HCT116 (cell line): Measurements from ENCODE around the gene HNRNPH1. TPM values are rescaled to one million over a fixed set of nuclear protein-coding genes. Genes with fewer than 3 reads are reported as not detected.
A peak's percentile ranks its signal among the peaks of the same experiment; 100 is the strongest.

ENCODE experiments used
- ATAC-seq: fragments of 200-7000 bp; cut with Tn5 transposase; 2 replicates; pipeline ENCODE4 v1.9.1; 2020; ENCODE audit warnings: mild to moderate bottlenecking, moderate library complexity
- BruUV-seq: library from RNA; stranded (reverse); fragments of 400-500 nt; replicated peaks from 2 replicates; lab custom pipeline; 2021; lab: Mats Ljungman, UMichigan
- CTCF ChIA-PET: fragments of 300-600 bp; sonication (Branson Sonifier 250); formaldehyde crosslinking; loops from one replicate; lab custom pipeline; 2021; ENCODE audit warnings: antibody characterized with exemption; lab: Charles Lee
- POLR2A ChIA-PET: fragments of 300-600, 350-600 bp; sonication (Branson Sonifier 250); formaldehyde crosslinking; loops from one replicate; lab custom pipeline; 2021; ENCODE audit warnings: antibody characterized with exemption; lab: Charles Lee
- RAD21 ChIA-PET, 2 experiments: fragments of 300-600 bp; sonication (Branson Sonifier 250); formaldehyde crosslinking; loops; one replicate each; lab custom pipeline; 2023; ENCODE audit warnings: low total read pairs in 2 of 2; ENCODE audit not compliant: uncharacterized antibody in 2 of 2, unreplicated experiment in 2 of 2, low non-redundant PET in 1 of 2; lab: Charles Lee
- DNase-seq: peaks from one replicate; pipeline ENCODE4 v3.0.0-alpha.2; 2010; ENCODE audit warnings: low read depth, low spot score
- H2AFZ ChIP-seq: fragments of 200-600 bp; shearing (Covaris generic), sonication (generic); 2 replicates; pipeline ENCODE4 v1.6.1; 2017; ENCODE audit warnings: low read depth, mixed run types, mixed read lengths, antibody characterized with exemption, low read length; ENCODE audit not compliant: poor library complexity, severe bottlenecking
- H3K27ac ChIP-seq: 2 replicates; pipeline ENCODE4 v1.5.1; 2012; ENCODE audit warnings: low read depth, low read length
- H3K27me3 ChIP-seq: fragments of 200-600 bp; sonication (generic); 2 replicates; pipeline ENCODE4 v1.6.1; 2016; ENCODE audit warnings: mixed run types, low read length, mixed read lengths; ENCODE audit not compliant: insufficient read depth
- H3K36me3 ChIP-seq, 2 experiments: fragments of 200-500 bp in 1 of 2; fragments of 200-600 bp in 1 of 2; sonication (Bioruptor generic) in 1 of 2; sonication (generic) in 1 of 2; 2 replicates each; pipeline versions ENCODE4 v1.5.1 to v1.6.1; 2014 to 2016; ENCODE audit warnings: low read length in 2 of 2, inconsistent platforms in 1 of 2, mixed read lengths in 1 of 2, mixed run types in 1 of 2; ENCODE audit not compliant: insufficient read depth in 2 of 2, control insufficient read depth in 1 of 2
- H3K4me1 ChIP-seq, 2 experiments: fragments of 200-600 bp in 1 of 2; sonication (generic) in 1 of 2; 2 replicates each; pipeline versions ENCODE4 v1.5.1 to v1.6.1; 2012 to 2017; ENCODE audit warnings: low read length in 2 of 2, inconsistent platforms in 1 of 2, mild to moderate bottlenecking in 1 of 2, mixed read lengths in 1 of 2, mixed run types in 1 of 2, moderate library complexity in 1 of 2; ENCODE audit not compliant: insufficient read depth in 2 of 2, control insufficient read depth in 1 of 2
- H3K4me2 ChIP-seq: fragments of 200-600 bp; sonication (generic); 2 replicates; pipeline ENCODE4 v1.6.1; 2017; ENCODE audit warnings: mixed run types, low read length, mixed read lengths
- H3K4me3 ChIP-seq, 2 experiments: fragments of 200-600 bp in 1 of 2; sonication (generic) in 1 of 2; replicated peaks in 1 of 2; 2 replicates each; pipeline ENCODE4 v1.5.1; 2011 to 2016; ENCODE audit warnings: low read length in 2 of 2, control low read depth in 1 of 2, low read depth in 1 of 2, mild to moderate bottlenecking in 1 of 2, mixed read lengths in 1 of 2, mixed run types in 1 of 2
- H3K79me2 ChIP-seq: fragments of 200-600 bp; sonication (generic); 2 replicates; pipeline ENCODE4 v1.6.1; 2017; ENCODE audit warnings: mild to moderate bottlenecking, mixed run types, low read length, moderate library complexity, mixed read lengths; ENCODE audit not compliant: insufficient read depth
- H3K9ac ChIP-seq: fragments of 200-600 bp; sonication (generic); 2 replicates; pipeline ENCODE4 v1.6.1; 2016; ENCODE audit warnings: low read length, mixed read lengths
- H3K9me2 ChIP-seq: fragments of 200-600 bp; sonication (generic), shearing (Covaris generic); 2 replicates; pipeline ENCODE4 v1.6.1; 2017; ENCODE audit warnings: mixed run types, mild to moderate bottlenecking, moderate library complexity; ENCODE audit not compliant: insufficient read depth
- H3K9me3 ChIP-seq, 2 experiments: fragments of 200-500 bp in 1 of 2; fragments of 200-600 bp in 1 of 2; sonication (Bioruptor generic) in 1 of 2; sonication (generic) in 1 of 2; 2 replicates each; pipeline ENCODE4 v1.6.1; 2014 to 2017; ENCODE audit warnings: low read length in 2 of 2, mixed read lengths in 2 of 2, inconsistent platforms in 1 of 2, low read depth in 1 of 2, mild to moderate bottlenecking in 1 of 2, mixed run types in 1 of 2, moderate library complexity in 1 of 2; ENCODE audit not compliant: control insufficient read depth in 1 of 2, insufficient read depth in 1 of 2
- H4K20me1 ChIP-seq: fragments of 200-600 bp; sonication (generic), shearing (Covaris generic); 2 replicates; pipeline ENCODE4 v1.6.1; 2017; ENCODE audit warnings: mixed run types, mild to moderate bottlenecking, moderate library complexity; ENCODE audit not compliant: insufficient read depth
- EGR1 ChIP-seq: IDR thresholded peaks from 2 replicates; pipeline ENCODE4 v1.6.1; 2012; ENCODE audit warnings: low read depth
- EZH2 ChIP-seq: fragments of 200-600 bp; sonication (generic); IDR thresholded peaks from 2 replicates; pipeline ENCODE4 v1.6.1; 2017; ENCODE audit warnings: antibody characterized with exemption, mixed run types
- FOSL1 ChIP-seq: IDR thresholded peaks from 2 replicates; pipeline ENCODE4 v1.6.1; 2012; ENCODE audit warnings: low read depth
- JUND ChIP-seq: IDR thresholded peaks from 2 replicates; pipeline ENCODE4 v1.6.1; 2012
- POLR2AphosphoS5 ChIP-seq: IDR thresholded peaks from 2 replicates; pipeline ENCODE4 v1.6.1; 2011; ENCODE audit warnings: mild to moderate bottlenecking, low read depth, low read length, moderate library complexity
- RAD21 ChIP-seq: IDR thresholded peaks from 2 replicates; pipeline ENCODE4 v1.6.1; 2012; ENCODE audit warnings: low read depth, mild to moderate bottlenecking
- SP1 ChIP-seq: IDR thresholded peaks from 2 replicates; pipeline ENCODE4 v1.6.1; 2012; ENCODE audit warnings: low read depth
- TCF7L2 ChIP-seq: IDR thresholded peaks from 2 replicates; pipeline ENCODE4 v1.7.0; 2011; ENCODE audit warnings: borderline replicate concordance, inconsistent platforms; ENCODE audit not compliant: insufficient read depth, insufficient read length; ENCODE audit errors: extremely low read depth
- intact Hi-C: fragments of 100-400 bp; cut with micrococcal nuclease; formaldehyde crosslinking; loops from 2 replicates; pipeline ENCODE4 v1.10.0; 2022
- total RNA-seq: library from RNA; stranded (reverse); gene quantifications from one replicate; pipeline ENCODE4 v1.2.1, GENCODE V29; 2021; ENCODE audit not compliant: unreplicated experiment
- TF ChIP-seq, protein P1 (sequence below): IDR thresholded peaks from 2 replicates; pipeline ENCODE4 v1.6.1; 2012
- TF ChIP-seq, protein P2 (sequence below): IDR thresholded peaks from 2 replicates; pipeline ENCODE4 v1.6.1; 2011; ENCODE audit warnings: mild to moderate bottlenecking, low read length, moderate library complexity; ENCODE audit not compliant: insufficient replicate concordance; ENCODE audit errors: extremely low read depth
- TF ChIP-seq, protein P3 (sequence below): IDR thresholded peaks from 2 replicates; pipeline ENCODE4 v1.6.1; 2012; ENCODE audit warnings: low read depth

Gene HNRNPH1
- total RNA-seq, 1 experiment from 2014 or later = 788 TPM

DNA sequence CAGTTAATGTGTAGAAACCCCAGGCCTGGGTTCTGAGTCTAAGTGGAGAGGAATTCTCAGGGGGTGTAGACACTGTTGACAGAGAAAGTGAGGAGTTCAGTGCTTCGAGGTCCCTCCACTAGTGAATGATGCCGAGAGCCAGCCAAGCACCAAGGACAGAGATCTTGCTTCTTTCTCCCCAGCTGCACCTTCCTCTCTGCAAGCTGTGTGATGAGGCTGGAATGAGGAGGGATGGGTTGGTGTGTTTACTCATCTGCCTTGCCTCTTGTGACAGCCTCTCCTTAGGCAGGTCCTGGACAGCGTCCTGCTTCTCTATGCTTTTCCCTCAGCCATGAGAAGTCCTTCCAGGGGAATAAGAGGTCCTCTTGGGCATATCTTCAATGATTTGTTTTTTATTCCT is 35.3 kb downstream of the HNRNPH1 start:
- no peak for ATAC-seq

DNA sequence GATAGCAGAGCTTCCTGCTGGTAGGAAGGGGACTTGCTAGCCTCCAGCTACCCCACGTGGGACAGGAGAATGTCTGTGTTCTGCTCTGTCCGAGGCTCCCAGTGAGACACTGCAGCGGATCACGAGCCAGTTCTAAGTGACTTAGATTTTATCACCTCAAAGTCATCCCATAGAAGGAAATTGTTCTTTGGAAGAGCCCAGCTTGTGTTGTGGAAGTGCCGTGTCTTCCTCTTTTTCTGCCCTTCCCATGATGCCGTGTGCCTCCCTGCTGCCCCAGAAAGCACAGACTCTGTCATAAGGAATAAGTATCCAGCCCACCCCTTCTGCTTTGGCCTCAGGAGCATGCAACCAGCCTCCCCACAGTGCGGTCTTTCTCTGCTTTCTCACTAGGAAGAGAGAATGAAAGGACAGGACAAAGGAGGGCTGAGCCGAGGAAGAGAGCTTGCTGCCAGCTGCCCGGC is 37.5 kb downstream of the HNRNPH1 start:
- Histone ChIP-seq H4K20me1 (no peaks in the 10 kb centered on the region), H3K9ac (no peak overlapping the region), H3K27me3 (no peaks in the 10 kb centered on the region), H3K36me3 (peaks cover 10 to 16% of the 10 kb centered on the region in 2 experiments; a peak in 3 of 4 replicates), H3K4me2 (no peak overlapping the region), H3K4me3 (no peak overlapping the region), H3K9me3 (no peaks in the 10 kb centered on the region), H3K27ac (no peak overlapping the region), H3K4me1 (no peaks in the 10 kb centered on the region), H3K9me2 (no peaks in the 10 kb centered on the region), H2AFZ (no peak overlapping the region), H3K79me2 (no peaks in the 10 kb centered on the region)
- DNase-seq (no peak), ATAC-seq (no peak)
- RAD21 ChIA-PET = no interaction called here
- no TSS peak for BruUV-seq
- TF ChIP-seq JUND = no peak
- TF ChIP-seq, protein P1, sequence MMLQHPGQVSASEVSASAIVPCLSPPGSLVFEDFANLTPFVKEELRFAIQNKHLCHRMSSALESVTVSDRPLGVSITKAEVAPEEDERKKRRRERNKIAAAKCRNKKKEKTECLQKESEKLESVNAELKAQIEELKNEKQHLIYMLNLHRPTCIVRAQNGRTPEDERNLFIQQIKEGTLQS = no peak
- no peak for TF ChIP-seq EZH2
- TF ChIP-seq POLR2AphosphoS5 = no peak
- TF ChIP-seq EGR1 = no peak
- TF ChIP-seq RAD21 = no peak
- TF ChIP-seq FOSL1 = no peak
- TF ChIP-seq, protein P2, sequence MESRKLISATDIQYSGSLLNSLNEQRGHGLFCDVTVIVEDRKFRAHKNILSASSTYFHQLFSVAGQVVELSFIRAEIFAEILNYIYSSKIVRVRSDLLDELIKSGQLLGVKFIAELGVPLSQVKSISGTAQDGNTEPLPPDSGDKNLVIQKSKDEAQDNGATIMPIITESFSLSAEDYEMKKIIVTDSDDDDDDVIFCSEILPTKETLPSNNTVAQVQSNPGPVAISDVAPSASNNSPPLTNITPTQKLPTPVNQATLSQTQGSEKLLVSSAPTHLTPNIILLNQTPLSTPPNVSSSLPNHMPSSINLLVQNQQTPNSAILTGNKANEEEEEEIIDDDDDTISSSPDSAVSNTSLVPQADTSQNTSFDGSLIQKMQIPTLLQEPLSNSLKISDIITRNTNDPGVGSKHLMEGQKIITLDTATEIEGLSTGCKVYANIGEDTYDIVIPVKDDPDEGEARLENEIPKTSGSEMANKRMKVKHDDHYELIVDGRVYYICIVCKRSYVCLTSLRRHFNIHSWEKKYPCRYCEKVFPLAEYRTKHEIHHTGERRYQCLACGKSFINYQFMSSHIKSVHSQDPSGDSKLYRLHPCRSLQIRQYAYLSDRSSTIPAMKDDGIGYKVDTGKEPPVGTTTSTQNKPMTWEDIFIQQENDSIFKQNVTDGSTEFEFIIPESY = no peak
- CTCF ChIA-PET = no interaction called here
- intact Hi-C loops = no loop called here
- POLR2A ChIA-PET = no interaction called here

More for the DNA sequence above, 35.3 kb downstream of the HNRNPH1 start:
- Histone ChIP-seq H3K27ac (no peak overlapping the region), H3K9ac (no peak overlapping the region), H3K4me3 (no peak overlapping the region), H3K79me2 (no peaks in the 10 kb centered on the region), H3K4me1 (no peaks in the 10 kb centered on the region), H3K36me3 (peaks cover 18 to 24% of the 10 kb centered on the region in 2 experiments; a peak in 3 of 4 replicates), H2AFZ (no peak overlapping the region), H3K4me2 (no peak overlapping the region), H3K9me3 (no peaks in the 10 kb centered on the region)
- BruUV-seq = no TSS peak
- intact Hi-C loops = no loop called here
- POLR2A ChIA-PET = interaction anchor here (0.6 kb wide), 1 partner anchor 28 kb away, joined by 3 read pairs; no protein-coding TSS in a partner anchor
- TF ChIP-seq SP1 (no peak), TCF7L2 (no peak)
- TF ChIP-seq, protein P3, sequence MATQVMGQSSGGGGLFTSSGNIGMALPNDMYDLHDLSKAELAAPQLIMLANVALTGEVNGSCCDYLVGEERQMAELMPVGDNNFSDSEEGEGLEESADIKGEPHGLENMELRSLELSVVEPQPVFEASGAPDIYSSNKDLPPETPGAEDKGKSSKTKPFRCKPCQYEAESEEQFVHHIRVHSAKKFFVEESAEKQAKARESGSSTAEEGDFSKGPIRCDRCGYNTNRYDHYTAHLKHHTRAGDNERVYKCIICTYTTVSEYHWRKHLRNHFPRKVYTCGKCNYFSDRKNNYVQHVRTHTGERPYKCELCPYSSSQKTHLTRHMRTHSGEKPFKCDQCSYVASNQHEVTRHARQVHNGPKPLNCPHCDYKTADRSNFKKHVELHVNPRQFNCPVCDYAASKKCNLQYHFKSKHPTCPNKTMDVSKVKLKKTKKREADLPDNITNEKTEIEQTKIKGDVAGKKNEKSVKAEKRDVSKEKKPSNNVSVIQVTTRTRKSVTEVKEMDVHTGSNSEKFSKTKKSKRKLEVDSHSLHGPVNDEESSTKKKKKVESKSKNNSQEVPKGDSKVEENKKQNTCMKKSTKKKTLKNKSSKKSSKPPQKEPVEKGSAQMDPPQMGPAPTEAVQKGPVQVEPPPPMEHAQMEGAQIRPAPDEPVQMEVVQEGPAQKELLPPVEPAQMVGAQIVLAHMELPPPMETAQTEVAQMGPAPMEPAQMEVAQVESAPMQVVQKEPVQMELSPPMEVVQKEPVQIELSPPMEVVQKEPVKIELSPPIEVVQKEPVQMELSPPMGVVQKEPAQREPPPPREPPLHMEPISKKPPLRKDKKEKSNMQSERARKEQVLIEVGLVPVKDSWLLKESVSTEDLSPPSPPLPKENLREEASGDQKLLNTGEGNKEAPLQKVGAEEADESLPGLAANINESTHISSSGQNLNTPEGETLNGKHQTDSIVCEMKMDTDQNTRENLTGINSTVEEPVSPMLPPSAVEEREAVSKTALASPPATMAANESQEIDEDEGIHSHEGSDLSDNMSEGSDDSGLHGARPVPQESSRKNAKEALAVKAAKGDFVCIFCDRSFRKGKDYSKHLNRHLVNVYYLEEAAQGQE = 0 out of 2 replicates have a peak, but pooled peaks have one; percentile 2
- TF ChIP-seq, all 23 proteins: peak for 1
- Histone ChIP-seq H4K20me1 (no peaks in the 10 kb centered on the region), H3K27me3 (no peaks in the 10 kb centered on the region), H3K9me2 (no peaks in the 10 kb centered on the region)
- ChIA-PET CTCF (no interaction called here), RAD21 (no interaction called here)
- DNase-seq = no peak
